ENCODE results near the gene POLR2E. TPM values are rescaled to one million over a fixed set of nuclear protein-coding genes. Genes with fewer than 3 reads are reported as not detected.

POLR2E gene
- total RNA-seq, 1 experiment from 2014 or later, result 261 TPM

DNA sequence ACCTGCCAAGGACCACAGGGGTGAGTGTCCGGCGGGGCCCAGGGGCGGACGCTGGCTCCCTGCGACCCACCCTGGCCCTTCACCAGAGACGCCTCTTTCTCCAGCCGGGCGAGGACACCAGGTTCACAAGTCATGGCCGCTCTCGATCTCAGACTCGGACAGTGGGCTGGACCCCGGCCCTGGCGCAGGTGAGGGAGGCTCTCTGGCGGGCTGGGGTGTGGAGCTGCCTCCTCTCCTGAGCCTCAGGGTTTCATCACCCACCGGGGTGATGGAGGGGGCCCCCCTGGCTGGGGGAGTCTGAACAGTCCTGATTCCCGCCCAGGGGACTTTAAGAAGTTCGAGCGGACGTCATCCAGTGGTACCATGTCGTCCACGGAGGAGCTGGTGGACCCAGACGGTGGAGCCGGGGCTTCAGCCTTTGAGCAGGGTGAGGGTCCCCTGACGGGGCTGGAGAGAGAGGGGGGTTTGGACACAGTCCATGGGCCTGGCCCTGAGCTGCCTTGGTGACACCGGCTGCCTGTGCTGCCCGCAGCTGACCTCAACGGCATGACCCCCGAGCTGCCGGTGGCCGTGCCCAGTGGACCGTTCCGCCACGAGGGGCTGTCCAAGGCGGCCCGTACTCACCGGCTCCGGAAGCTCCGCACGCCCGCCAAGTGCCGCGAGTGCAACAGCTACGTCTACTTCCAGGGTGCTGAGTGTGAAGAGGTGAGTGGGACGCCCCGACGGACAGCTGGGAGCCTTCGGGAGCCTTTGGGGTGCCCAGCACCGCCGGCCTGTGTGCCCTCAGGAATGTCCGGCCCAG lies 14.6 kb downstream of the POLR2E start:
- H2BK20ac ChIP-seq (ENCODE audit: low read depth, low read length, poor library complexity, severe bottlenecking), result no peak overlapping the region
- H4K91ac ChIP-seq (ENCODE audit: insufficient read length, low read depth, low read length), result no peak overlapping the region
- H3K56ac ChIP-seq (ENCODE audit: insufficient read length, low read depth, low read length), result no peak overlapping the region
- H2BK120ac ChIP-seq (ENCODE audit: low read depth, low read length, poor library complexity, severe bottlenecking), result no peak overlapping the region
- Mint-ChIP-seq H3K27ac (no peak overlapping the region), H3K27me3 (ENCODE audit: low read depth) (peaks cover 1% of the 10 kb centered on the region), H3K36me3 (ENCODE audit: insufficient read depth in 1 of 3, low read depth in 3 of 3) (peaks cover 17 to 51% (median 44%) of the 10 kb centered on the region in 3 experiments), H3K4me3 (peak overlapping the region; percentile 15 to 55; a peak in 2 of 5 replicates), H3K9me3 (no peaks in the 10 kb centered on the region), H3K4me1 (peaks cover 3 to 9% of the 10 kb centered on the region in 2 experiments; a peak in 2 of 4 replicates)
- H3K79me2 ChIP-seq (ENCODE audit: insufficient read depth, low read length), result no peaks in the 10 kb centered on the region
- H3K27me3 ChIP-seq (ENCODE audit: insufficient read depth, low read length), result no peaks in the 10 kb centered on the region
- H3K23ac ChIP-seq (ENCODE audit: insufficient read length, low read depth, low read length), result no peak overlapping the region
- no peaks in the 10 kb centered on the region for H3K9me3 ChIP-seq (ENCODE audit: control insufficient read depth, low read depth, low read length)
- H3K4me1 ChIP-seq (ENCODE audit: insufficient read depth, low read length), result no peaks in the 10 kb centered on the region
- no peak overlapping the region for H4K5ac ChIP-seq (ENCODE audit: insufficient read length, low read depth, low read length)
- H3K4ac ChIP-seq (ENCODE audit: low read depth, low read length), result no peak overlapping the region
- no peaks in the 10 kb centered on the region for H3K23me2 ChIP-seq (ENCODE audit: insufficient read length, low read depth, low read length, poor library complexity, severe bottlenecking)
- no peak overlapping the region for H2AK5ac ChIP-seq (ENCODE audit: insufficient read length, low read length)
- no peak overlapping the region for H3T11ph ChIP-seq (ENCODE audit: low read length)
- no peak overlapping the region for H3K9ac ChIP-seq (ENCODE audit: extremely low read depth, insufficient read length, low read length)
- H3K27ac ChIP-seq (ENCODE audit: insufficient read length, low read depth, low read length), result no peak overlapping the region
- no peak overlapping the region for H3K4me2 ChIP-seq (ENCODE audit: insufficient read depth, insufficient read length, low read length)
- no CpG with 5 or more reads among the region's 50 CpGs for WGBS (ENCODE audit: extremely low coverage, insufficient read length, low lambda C conversion rate)
- DNase-seq, result no peak
- H3K18ac ChIP-seq (ENCODE audit: insufficient read length, low read depth, low read length), result no peak overlapping the region
- TF ChIP-seq, protein P1, sequence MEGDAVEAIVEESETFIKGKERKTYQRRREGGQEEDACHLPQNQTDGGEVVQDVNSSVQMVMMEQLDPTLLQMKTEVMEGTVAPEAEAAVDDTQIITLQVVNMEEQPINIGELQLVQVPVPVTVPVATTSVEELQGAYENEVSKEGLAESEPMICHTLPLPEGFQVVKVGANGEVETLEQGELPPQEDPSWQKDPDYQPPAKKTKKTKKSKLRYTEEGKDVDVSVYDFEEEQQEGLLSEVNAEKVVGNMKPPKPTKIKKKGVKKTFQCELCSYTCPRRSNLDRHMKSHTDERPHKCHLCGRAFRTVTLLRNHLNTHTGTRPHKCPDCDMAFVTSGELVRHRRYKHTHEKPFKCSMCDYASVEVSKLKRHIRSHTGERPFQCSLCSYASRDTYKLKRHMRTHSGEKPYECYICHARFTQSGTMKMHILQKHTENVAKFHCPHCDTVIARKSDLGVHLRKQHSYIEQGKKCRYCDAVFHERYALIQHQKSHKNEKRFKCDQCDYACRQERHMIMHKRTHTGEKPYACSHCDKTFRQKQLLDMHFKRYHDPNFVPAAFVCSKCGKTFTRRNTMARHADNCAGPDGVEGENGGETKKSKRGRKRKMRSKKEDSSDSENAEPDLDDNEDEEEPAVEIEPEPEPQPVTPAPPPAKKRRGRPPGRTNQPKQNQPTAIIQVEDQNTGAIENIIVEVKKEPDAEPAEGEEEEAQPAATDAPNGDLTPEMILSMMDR (conservative IDR thresholded peaks at IDR 0.05), result no peak
- no peak overlapping the region for H2BK12ac ChIP-seq (ENCODE audit: insufficient read length, low read depth, low read length)
- no peak overlapping the region for H2BK5ac ChIP-seq (ENCODE audit: insufficient read length, low read length)
- H4K20me1 ChIP-seq (ENCODE audit: control insufficient read depth, insufficient read depth, insufficient read length), result no peaks in the 10 kb centered on the region
- no peak overlapping the region for H3K14ac ChIP-seq (ENCODE audit: insufficient read depth, low read length)
- no peak overlapping the region for H2AFZ ChIP-seq (ENCODE audit: low read length)
- H4K8ac ChIP-seq (replicated peaks; ENCODE audit: insufficient read length, low read depth, low read length), result no peak overlapping the region
- H3K79me1 ChIP-seq (ENCODE audit: insufficient read depth, low read depth, low read length, poor library complexity, severe bottlenecking), result no peaks in the 10 kb centered on the region
- no peak overlapping the region for H2BK15ac ChIP-seq (ENCODE audit: low read depth, low read length)
